K562 (cell line): ENCODE results near the gene MAML1. TPM values are rescaled to one million over a fixed set of nuclear protein-coding genes. Genes with fewer than 3 reads are reported as not detected.
A peak's percentile ranks its signal among the peaks of the same experiment; 100 is the strongest.

Source experiments
- C11orf30 ChIP-seq: fragments of 450-650 bp; IDR thresholded peaks from 2 replicates; pipeline ENCODE4 v1.6.1; 2016; ENCODE audit warnings: low read depth, mild to moderate bottlenecking
- CGGBP1 ChIP-seq: fragments of 250-450 bp; sonication (Bioruptor Pico); IDR thresholded peaks from 2 replicates; pipeline ENCODE4 v1.9.0; 2021; ENCODE audit warnings: mild to moderate bottlenecking
- CUX1 ChIP-seq: fragments of 200-800 bp; sonication (Bioruptor generic); IDR thresholded peaks from 2 replicates; pipeline ENCODE4 v1.6.1; 2016; ENCODE audit warnings: missing genetic modification characterization, missing compliant biosample characterization
- DMBX1 ChIP-seq: fragments of 250-450 bp; sonication (Bioruptor Pico); IDR thresholded peaks from 2 replicates; pipeline ENCODE4 v1.8.0; 2022; ENCODE audit warnings: inconsistent platforms, mild to moderate bottlenecking, moderate library complexity, borderline replicate concordance
- HMG20A ChIP-seq: fragments of 450-650 bp; formaldehyde crosslinking; conservative IDR thresholded peaks from 2 replicates; pipeline ENCODE4 v1.4.0; 2020; ENCODE audit warnings: mild to moderate bottlenecking, mixed read lengths
- L3MBTL2 ChIP-seq: fragments of 450-650 bp; IDR thresholded peaks from 2 replicates; pipeline ENCODE4 v1.6.1; 2016; ENCODE audit warnings: mild to moderate bottlenecking, moderate library complexity
- MTA3 ChIP-seq: fragments of 450-650 bp; formaldehyde crosslinking; IDR thresholded peaks from 2 replicates; pipeline ENCODE4 v1.6.1; 2017; ENCODE audit warnings: mild to moderate bottlenecking, borderline replicate concordance
- PTRF ChIP-seq: fragments of 450-650 bp; IDR thresholded peaks from 2 replicates; pipeline ENCODE4 v1.6.1; 2016; ENCODE audit warnings: mild to moderate bottlenecking, missing genetic modification characterization, missing compliant biosample characterization
- RNF219 ChIP-seq: fragments of 250-450 bp; sonication (Bioruptor Pico); IDR thresholded peaks from 2 replicates; pipeline ENCODE4 v1.5.0; 2022; ENCODE audit warnings: mild to moderate bottlenecking
- ZC3H8 ChIP-seq: fragments of 450-650 bp; IDR thresholded peaks from 2 replicates; pipeline ENCODE4 v1.6.1; 2017
- ZNF239 ChIP-seq: fragments of 250-450 bp; sonication (Bioruptor Pico); IDR thresholded peaks from 2 replicates; pipeline ENCODE4 v1.4.0; 2020; ENCODE audit warnings: mild to moderate bottlenecking
- ZNF436 ChIP-seq: fragments of 250-450, 450-650 bp; sonication (Bioruptor Pico); formaldehyde crosslinking; IDR thresholded peaks from 2 replicates; pipeline ENCODE4 v1.7.0; 2020; ENCODE audit warnings: mild to moderate bottlenecking
- ZNF583 ChIP-seq: fragments of 250-450 bp; sonication (Bioruptor Pico); IDR thresholded peaks from 2 replicates; pipeline ENCODE4 v1.4.0; 2020
- polyA plus RNA-seq, 8 experiments: library from polyadenylated mRNA; depleted of rRNA in 4 of 8; stranded (reverse) in 5 of 8; unstranded in 3 of 8; fragments of >200 nt; fragmentation: Nextera tagmentation in 2 of 8; fragmentation: Illumina TruSeq in 1 of 8; extraction: Ambion mirVana in 2 of 8; extraction: Trizol in 1 of 8; gene quantifications; 2 replicates each; pipeline versions ENCODE4 v1.2.1 to v1.2.3, GENCODE V29; 2011 to 2014; ENCODE audit warnings: inconsistent platforms in 1 of 8, missing spikeins in 1 of 8
- total RNA-seq, 7 experiments: library from RNA; depleted of rRNA in 6 of 7; stranded (reverse); fragments of >200 nt in 6 of 7; fragmentation: Illumina TruSeq in 2 of 7; extraction: Trizol in 2 of 7; gene quantifications; 2 replicates each; pipeline versions ENCODE4 v1.2.1 to v1.2.3, GENCODE V29; 2011 to 2021; ENCODE audit warnings: low replicate concordance in 1 of 7
- TF ChIP-seq, protein P1 (sequence below): fragments of 450-650 bp; formaldehyde crosslinking; IDR thresholded peaks from 2 replicates; pipeline ENCODE4 v1.4.0; 2020; ENCODE audit warnings: mild to moderate bottlenecking, moderate library complexity
- TF ChIP-seq, protein P2 (sequence below): fragments of 250-450 bp; sonication (Bioruptor Pico); IDR thresholded peaks from 2 replicates; pipeline ENCODE4 v1.4.0; 2020; ENCODE audit warnings: mild to moderate bottlenecking, moderate library complexity

MAML1 gene
- total and polyA plus RNA-seq, 9 of the 15 experiments (the other 6 are each of a cell fraction or from before 2014, with no cell fraction given): 0.32 to 18.4 (median 7.0) TPM

- peak; percentile 72; the same call in 1 of the 2 replicates for TF ChIP-seq RNF219
- no peak for TF ChIP-seq ZC3H8
- TF ChIP-seq ZNF583 (CRISPR knock-in tag): peak; percentile 98
- 0 out of 2 replicates have a peak, but pooled peaks have one; percentile 9 for TF ChIP-seq HMG20A
- TF ChIP-seq PTRF (tag): peak; percentile 30; the same call in 1 of the 2 replicates
- TF ChIP-seq CUX1 (CRISPR knock-in tag): peak; percentile 91; the same call in 1 of the 2 replicates
- TF ChIP-seq ZNF239 (CRISPR knock-in tag): peak; percentile 80
- TF ChIP-seq, protein P1, sequence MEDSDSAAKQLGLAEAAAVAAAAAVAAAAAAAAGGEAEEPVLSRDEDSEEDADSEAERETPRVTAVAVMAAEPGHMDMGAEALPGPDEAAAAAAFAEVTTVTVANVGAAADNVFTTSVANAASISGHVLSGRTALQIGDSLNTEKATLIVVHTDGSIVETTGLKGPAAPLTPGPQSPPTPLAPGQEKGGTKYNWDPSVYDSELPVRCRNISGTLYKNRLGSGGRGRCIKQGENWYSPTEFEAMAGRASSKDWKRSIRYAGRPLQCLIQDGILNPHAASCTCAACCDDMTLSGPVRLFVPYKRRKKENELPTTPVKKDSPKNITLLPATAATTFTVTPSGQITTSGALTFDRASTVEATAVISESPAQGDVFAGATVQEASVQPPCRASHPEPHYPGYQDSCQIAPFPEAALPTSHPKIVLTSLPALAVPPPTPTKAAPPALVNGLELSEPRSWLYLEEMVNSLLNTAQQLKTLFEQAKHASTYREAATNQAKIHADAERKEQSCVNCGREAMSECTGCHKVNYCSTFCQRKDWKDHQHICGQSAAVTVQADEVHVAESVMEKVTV (CRISPR knock-in tag): 0 out of 2 replicates have a peak, but pooled peaks have one; percentile 45
- TF ChIP-seq MTA3: peak; percentile 7; the same call in 1 of the 2 replicates
- TF ChIP-seq C11orf30: peak; percentile 89
- TF ChIP-seq CGGBP1: no peak
- TF ChIP-seq, protein P2, sequence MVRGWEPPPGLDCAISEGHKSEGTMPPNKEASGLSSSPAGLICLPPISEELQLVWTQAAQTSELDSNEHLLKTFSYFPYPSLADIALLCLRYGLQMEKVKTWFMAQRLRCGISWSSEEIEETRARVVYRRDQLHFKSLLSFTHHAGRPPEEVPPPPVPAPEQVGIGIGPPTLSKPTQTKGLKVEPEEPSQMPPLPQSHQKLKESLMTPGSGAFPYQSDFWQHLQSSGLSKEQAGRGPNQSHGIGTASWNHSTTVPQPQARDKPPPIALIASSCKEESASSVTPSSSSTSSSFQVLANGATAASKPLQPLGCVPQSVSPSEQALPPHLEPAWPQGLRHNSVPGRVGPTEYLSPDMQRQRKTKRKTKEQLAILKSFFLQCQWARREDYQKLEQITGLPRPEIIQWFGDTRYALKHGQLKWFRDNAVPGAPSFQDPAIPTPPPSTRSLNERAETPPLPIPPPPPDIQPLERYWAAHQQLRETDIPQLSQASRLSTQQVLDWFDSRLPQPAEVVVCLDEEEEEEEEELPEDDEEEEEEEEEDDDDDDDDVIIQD (CRISPR knock-in tag): peak; percentile 93
- TF ChIP-seq L3MBTL2: peak; percentile 98
- no peak for TF ChIP-seq ZNF436 (CRISPR knock-in tag)
- TF ChIP-seq DMBX1 (CRISPR knock-in tag): peak; percentile 97
Measured at GRCh38 chr5:179819296-179820126, 86.9 kb downstream of the MAML1 start (continued).
